DND-41 (cell line): ENCODE measurements around the gene NOS1AP.

ENCODE experiments used
- EZH2 ChIP-seq: IDR thresholded peaks from 3 replicates; pipeline ENCODE4 v1.6.1; 2012; ENCODE audit warnings: borderline replicate concordance, low read depth, mild to moderate bottlenecking, moderate library complexity, low read length, inconsistent platforms; ENCODE audit not compliant: severe bottlenecking
- TF ChIP-seq, protein P1 (sequence below): IDR thresholded peaks from 2 replicates; pipeline ENCODE4 v1.5.1; 2012; ENCODE audit warnings: borderline replicate concordance, low read length, moderate library complexity, mild to moderate bottlenecking; ENCODE audit not compliant: poor library complexity, severe bottlenecking; ENCODE audit errors: extremely low read depth

- TF ChIP-seq, protein P1, sequence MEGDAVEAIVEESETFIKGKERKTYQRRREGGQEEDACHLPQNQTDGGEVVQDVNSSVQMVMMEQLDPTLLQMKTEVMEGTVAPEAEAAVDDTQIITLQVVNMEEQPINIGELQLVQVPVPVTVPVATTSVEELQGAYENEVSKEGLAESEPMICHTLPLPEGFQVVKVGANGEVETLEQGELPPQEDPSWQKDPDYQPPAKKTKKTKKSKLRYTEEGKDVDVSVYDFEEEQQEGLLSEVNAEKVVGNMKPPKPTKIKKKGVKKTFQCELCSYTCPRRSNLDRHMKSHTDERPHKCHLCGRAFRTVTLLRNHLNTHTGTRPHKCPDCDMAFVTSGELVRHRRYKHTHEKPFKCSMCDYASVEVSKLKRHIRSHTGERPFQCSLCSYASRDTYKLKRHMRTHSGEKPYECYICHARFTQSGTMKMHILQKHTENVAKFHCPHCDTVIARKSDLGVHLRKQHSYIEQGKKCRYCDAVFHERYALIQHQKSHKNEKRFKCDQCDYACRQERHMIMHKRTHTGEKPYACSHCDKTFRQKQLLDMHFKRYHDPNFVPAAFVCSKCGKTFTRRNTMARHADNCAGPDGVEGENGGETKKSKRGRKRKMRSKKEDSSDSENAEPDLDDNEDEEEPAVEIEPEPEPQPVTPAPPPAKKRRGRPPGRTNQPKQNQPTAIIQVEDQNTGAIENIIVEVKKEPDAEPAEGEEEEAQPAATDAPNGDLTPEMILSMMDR = no peak
- no peak for TF ChIP-seq EZH2
Measured at GRCh38 chr1:162089748-162090147, 20.3 kb downstream of the NOS1AP start.
